ENCODE results near the gene CRIP2. TPM values are rescaled to one million over a fixed set of nuclear protein-coding genes. Genes with fewer than 3 reads are reported as not detected.

The CRIP2 gene
- total RNA-seq, 4 donors from 2014 or later = 101 to 160 (median 136) TPM

DNA sequence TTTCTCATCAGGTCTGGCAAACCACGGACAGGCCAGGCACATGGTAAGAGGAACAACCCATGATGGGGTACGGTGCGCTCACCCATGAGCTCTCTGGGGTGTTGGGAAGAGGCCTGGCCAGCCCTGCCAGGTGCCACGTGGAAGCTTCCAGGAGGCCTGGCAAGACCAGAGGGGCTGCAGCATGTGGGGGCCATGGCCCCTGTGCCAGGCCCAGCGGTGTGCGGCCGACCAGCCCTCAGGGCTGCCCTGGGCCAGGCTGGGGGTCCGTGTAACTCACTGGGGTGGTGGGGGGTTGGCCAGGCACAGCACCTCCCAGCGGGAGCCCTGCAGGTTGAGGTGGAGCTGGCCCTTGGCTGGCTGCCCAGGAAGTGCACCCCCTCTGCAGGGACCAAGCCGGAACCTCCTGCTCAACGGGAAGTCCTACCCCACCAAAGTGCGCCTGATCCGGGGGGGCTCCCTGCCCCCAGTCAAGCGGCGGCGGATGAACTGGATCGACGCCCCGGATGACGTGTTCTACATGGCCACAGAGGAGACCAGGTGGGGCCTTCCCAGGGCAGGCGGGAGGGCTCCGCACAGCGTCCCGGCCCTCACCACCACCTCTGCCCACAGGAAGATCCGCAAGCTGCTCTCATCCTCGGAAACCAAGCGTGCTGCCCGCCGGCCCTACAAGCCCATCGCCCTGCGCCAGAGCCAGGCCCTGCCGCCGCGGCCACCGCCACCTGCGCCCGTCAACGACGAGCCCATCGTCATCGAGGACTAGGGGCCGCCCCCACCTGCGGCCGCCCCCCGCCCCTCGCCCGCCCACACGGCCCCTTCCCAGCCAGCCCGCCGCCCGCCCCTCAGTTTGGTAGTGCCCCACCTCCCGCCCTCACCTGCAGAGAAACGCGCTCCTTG, 4.9 kb upstream of the CRIP2 start:
- Histone ChIP-seq H3K4me3 (replicated peaks in 1 of 3) (no peak overlapping the region), H3K27me3 (no peaks in the 10 kb centered on the region), H3K36me3 (peaks cover 10 to 14% of the 10 kb centered on the region in 2 donors), H3K4me1 (peaks cover 77% of the 10 kb centered on the region in 2 donors), H3K27ac (peak overlapping the region; percentile 67 to 83 (median 73)), H3K9me3 (no peaks in the 10 kb centered on the region)
- WGBS, 2 donors = 52 to 63% methylated on average over 24 of the region's 54 CpGs
- intact Hi-C loops (cut with DNase I) = loop anchor here (10.0 kb wide), 1 partner anchor 395 kb away; no protein-coding TSS in a partner anchor
- peak; percentile 62 to 64 for DNase-seq
- TF ChIP-seq POLR2A (IDR thresholded peaks at IDR 0.05) = no peak
- TF ChIP-seq, protein P1, sequence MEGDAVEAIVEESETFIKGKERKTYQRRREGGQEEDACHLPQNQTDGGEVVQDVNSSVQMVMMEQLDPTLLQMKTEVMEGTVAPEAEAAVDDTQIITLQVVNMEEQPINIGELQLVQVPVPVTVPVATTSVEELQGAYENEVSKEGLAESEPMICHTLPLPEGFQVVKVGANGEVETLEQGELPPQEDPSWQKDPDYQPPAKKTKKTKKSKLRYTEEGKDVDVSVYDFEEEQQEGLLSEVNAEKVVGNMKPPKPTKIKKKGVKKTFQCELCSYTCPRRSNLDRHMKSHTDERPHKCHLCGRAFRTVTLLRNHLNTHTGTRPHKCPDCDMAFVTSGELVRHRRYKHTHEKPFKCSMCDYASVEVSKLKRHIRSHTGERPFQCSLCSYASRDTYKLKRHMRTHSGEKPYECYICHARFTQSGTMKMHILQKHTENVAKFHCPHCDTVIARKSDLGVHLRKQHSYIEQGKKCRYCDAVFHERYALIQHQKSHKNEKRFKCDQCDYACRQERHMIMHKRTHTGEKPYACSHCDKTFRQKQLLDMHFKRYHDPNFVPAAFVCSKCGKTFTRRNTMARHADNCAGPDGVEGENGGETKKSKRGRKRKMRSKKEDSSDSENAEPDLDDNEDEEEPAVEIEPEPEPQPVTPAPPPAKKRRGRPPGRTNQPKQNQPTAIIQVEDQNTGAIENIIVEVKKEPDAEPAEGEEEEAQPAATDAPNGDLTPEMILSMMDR (IDR thresholded peaks at IDR 0.05) = no peak

DNA sequence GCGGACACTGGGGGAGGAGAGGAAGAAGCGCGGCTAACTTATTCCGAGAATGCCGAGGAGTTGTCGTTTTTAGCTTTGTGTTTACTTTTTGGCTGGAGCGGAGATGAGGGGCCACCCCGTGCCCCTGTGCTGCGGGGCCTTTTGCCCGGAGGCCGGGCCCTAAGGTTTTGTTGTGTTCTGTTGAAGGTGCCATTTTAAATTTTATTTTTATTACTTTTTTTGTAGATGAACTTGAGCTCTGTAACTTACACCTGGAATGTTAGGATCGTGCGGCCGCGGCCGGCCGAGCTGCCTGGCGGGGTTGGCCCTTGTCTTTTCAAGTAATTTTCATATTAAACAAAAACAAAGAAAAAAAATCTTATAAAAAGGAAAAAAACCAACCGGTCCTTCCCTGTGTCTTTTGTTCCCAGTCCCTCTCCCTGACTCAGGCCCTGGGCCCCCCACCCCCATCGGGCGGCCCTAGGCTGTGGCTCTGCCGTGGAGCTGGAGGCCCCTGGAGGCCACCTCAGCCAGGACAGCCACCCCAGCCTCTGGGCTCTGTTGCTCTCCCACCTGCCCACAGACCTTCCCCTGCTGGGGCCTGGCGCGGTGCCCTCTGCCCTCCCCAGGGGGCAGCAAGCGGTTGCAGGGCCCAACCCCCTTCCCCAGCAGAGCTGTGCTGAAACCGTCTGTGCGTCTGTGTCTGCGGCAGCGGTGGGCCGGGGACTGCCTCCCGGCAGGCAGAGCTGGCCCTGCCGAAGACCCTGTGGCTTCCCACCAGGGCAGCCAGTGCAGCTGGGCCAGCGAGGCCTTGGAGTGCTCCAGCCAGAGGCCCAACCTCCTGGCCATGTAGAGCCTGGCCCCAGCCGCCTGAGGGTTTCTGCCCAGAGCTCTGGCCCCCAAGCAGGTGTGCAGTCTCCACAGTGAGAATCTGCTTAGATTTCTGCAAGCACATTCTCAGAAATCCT, 4.0 kb upstream of the CRIP2 start:
- H3K9me3 ChIP-seq = no peaks in the 10 kb centered on the region
- 72 to 74% methylated on average over 25 to 33 of the region's 34 CpGs for WGBS, 2 donors
- no peaks in the 10 kb centered on the region for H3K27me3 ChIP-seq
- H3K36me3 ChIP-seq = peaks cover 4 to 6% of the 10 kb centered on the region in 2 donors
- no peak for DNase-seq
- no peak overlapping the region for H3K4me3 ChIP-seq (replicated peaks in 1 of 3)
- H3K4me1 ChIP-seq = peaks cover 70 to 71% of the 10 kb centered on the region in 2 donors
- peak overlapping the region; percentile 3 to 83 (median 67) for H3K27ac ChIP-seq
- intact Hi-C loops (cut with DNase I) = loop anchor here (10.0 kb wide), 1 partner anchor 396 kb away; no protein-coding TSS in a partner anchor
- TF ChIP-seq POLR2A (IDR thresholded peaks at IDR 0.05) = peak in 1 of 2 donors; percentile 8
- TF ChIP-seq, protein P1 (IDR thresholded peaks at IDR 0.05) = no peak

DNA sequence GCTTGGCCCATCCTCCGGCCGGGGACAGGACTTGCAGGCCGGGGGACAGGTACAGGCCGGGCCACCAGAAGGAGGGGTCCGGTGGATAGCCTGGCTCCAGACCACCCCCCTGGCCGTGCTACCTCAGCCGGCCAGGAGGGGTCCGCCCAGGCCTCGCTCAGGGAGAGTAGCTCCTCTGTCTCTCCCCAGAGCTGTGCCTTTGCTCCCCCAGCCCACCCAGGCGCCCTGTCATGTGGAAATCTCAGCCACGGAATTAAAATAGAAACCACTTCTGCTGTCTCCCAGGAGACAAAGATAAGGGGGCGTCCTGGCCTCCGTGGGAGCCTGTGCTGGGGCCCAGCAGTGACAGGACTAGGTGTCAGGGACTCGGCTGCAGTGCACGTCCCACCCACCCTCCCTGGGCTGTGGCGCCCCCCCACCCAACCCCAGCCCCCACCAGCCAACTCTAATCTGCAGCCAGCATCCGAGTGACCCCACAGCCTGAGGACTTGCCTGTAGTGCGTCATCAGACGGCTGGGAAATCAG, 3.3 kb upstream of the CRIP2 start:
- intact Hi-C loops (cut with DNase I) = loop anchor here (10.0 kb wide), 1 partner anchor 397 kb away; no protein-coding TSS in a partner anchor
- no peaks in the 10 kb centered on the region for H3K27me3 ChIP-seq
- H3K9me3 ChIP-seq = no peaks in the 10 kb centered on the region
- H3K4me1 ChIP-seq = peaks cover 71 to 73% of the 10 kb centered on the region in 2 donors
- H3K36me3 ChIP-seq = peaks cover 3 to 6% of the 10 kb centered on the region in 2 donors
- H3K4me3 ChIP-seq (replicated peaks in 1 of 3) = no peak overlapping the region
- peak overlapping the region; percentile 67 to 87 (median 83) for H3K27ac ChIP-seq
- TF ChIP-seq, protein P1 (IDR thresholded peaks at IDR 0.05) = no peak
- no peak for TF ChIP-seq POLR2A (IDR thresholded peaks at IDR 0.05)
- WGBS, 2 donors = 54% methylated on average over 8 of the region's 19 CpGs; no CpG with 5 or more reads in 1 of the 2 donors
- no peak for DNase-seq

DNA sequence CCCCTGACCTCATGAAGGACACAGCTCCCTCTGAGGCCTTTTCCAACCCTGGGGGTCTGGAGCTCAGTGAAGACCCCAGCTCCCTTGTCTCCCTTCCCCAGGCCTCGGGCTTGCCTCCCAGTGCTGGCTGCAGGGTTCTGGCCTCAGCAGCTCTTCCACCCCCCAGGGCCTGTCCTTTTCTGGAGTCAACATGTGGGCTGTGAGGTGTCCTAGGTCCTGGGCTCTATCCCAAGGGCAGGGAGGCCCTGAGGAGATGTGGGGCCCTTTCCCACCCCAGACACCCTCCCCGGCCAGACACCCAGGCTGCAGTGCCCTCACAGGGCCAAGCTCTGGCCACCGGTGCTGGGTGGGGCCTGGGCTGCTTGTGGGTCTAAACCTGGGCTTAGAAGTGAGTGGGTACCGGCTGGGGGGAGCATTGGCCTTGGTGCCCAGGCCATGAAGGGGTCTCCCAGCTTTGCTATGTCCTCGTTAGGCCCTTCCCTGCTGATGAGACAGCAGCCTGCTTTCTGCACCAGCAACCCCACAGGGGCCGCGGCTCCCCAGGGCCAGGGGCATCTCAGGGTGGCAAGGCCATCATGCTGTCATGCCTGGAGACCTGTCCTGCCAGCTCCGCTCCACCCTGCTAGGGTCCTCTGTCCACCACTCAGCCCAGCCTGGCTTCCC, 2.7 kb upstream of the CRIP2 start:
- no peak for DNase-seq
- Histone ChIP-seq H3K27ac (peak overlapping the region; percentile 67 to 87 (median 83)), H3K4me3 (replicated peaks in 1 of 3) (no peak overlapping the region), H3K27me3 (no peaks in the 10 kb centered on the region), H3K36me3 (peaks cover 0 to under 1% of the 10 kb centered on the region in 2 donors), H3K9me3 (no peaks in the 10 kb centered on the region), H3K4me1 (peaks cover 77 to 78% of the 10 kb centered on the region in 2 donors)
- no CpG with 5 or more reads among the region's 8 CpGs for WGBS, 2 donors
- no peak for TF ChIP-seq POLR2A (IDR thresholded peaks at IDR 0.05)
- TF ChIP-seq, protein P1 (IDR thresholded peaks at IDR 0.05) = no peak
- intact Hi-C loops (cut with DNase I) = loop anchor here (10.0 kb wide), 1 partner anchor 397 kb away; no protein-coding TSS in a partner anchor
